Ishikawa (cell line): ENCODE measurements around the gene ITSN2.

ENCODE experiments used
- CEBPB ChIP-seq: IDR thresholded peaks from 2 replicates; pipeline ENCODE4 v1.6.1; 2012
- CREB1 ChIP-seq: IDR thresholded peaks from 2 replicates; pipeline ENCODE4 v1.6.1; 2012; ENCODE audit warnings: low read depth
- EGR1 ChIP-seq: IDR thresholded peaks from 2 replicates; pipeline ENCODE4 v1.6.1; 2012
- EP300 ChIP-seq: IDR thresholded peaks from 2 replicates; pipeline ENCODE4 v1.6.1; 2012; ENCODE audit warnings: borderline replicate concordance
- FOXM1 ChIP-seq: IDR thresholded peaks from 2 replicates; pipeline ENCODE4 v1.6.1; 2012; ENCODE audit warnings: low read depth, borderline replicate concordance
- MAX ChIP-seq: IDR thresholded peaks from 2 replicates; pipeline ENCODE4 v1.6.1; 2012
- NFIC ChIP-seq: IDR thresholded peaks from 2 replicates; pipeline ENCODE4 v1.6.1; 2012
- RAD21 ChIP-seq: IDR thresholded peaks from 2 replicates; pipeline ENCODE4 v1.6.1; 2012; ENCODE audit warnings: low read depth
- TAF1 ChIP-seq: IDR thresholded peaks from 2 replicates; pipeline ENCODE4 v1.6.1; 2012; ENCODE audit warnings: low read depth, mild to moderate bottlenecking
- TCF12 ChIP-seq: IDR thresholded peaks from 2 replicates; pipeline ENCODE4 v1.6.1; 2012; ENCODE audit warnings: low read depth
- TEAD4 ChIP-seq: IDR thresholded peaks from 2 replicates; pipeline ENCODE4 v1.6.1; 2012
- YY1 ChIP-seq: IDR thresholded peaks from 2 replicates; pipeline ENCODE4 v1.6.1; 2012; ENCODE audit warnings: low read depth
- ZBTB7A ChIP-seq: IDR thresholded peaks from 2 replicates; pipeline ENCODE4 v1.6.1; 2012; ENCODE audit warnings: low read depth
- TF ChIP-seq, protein P1 (sequence below): IDR thresholded peaks from 2 replicates; pipeline ENCODE4 v1.6.1; 2012; ENCODE audit warnings: low read depth, mild to moderate bottlenecking
- TF ChIP-seq, protein P2 (sequence below): IDR thresholded peaks from 2 replicates; pipeline ENCODE4 v1.6.1; 2012

Gene ITSN2

DNA sequence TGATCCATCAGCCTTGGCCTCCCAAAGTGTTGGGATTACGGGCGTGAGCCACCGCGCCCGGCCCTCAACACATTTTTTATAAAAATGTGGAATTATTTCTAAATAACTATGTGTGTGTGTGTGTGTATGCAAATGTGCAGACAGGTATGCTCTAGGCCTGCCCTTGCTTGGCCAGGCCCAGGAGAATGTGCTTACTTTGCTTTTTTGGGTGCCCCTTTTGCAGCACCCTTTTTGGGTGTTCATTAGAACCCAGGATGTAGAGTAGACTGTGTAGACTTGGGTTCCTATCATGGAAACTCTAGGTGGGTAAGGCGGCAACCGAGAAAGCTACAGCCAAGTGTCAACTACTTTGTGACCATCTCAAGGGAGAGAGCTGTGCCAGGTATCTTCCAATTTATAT is 11.7 kb upstream of the ITSN2 start:
- TF ChIP-seq CREB1 (no peak), TAF1 (no peak), TEAD4 (no peak), TCF12 (no peak), EP300 (no peak)

DNA sequence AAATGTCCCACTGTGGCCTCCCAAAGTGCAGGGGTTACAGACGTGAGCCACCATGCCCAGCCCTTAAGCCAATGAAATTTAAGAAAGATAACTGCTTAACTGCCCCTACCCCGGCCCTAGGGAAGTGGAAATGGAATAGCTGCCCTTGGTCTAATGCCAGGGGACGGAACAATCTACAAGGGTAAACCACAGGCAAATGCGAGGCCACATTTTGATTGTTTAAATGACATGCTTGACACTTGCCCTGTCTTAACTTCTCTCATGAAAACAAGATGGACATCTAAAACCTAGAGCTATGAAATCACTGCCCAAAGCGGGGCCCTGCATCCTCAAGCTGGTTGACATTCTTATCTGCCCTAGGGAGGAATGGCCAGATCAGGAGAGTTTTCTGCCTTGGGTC is 5.5 kb upstream of the ITSN2 start:
- TF ChIP-seq RAD21 (no peak), NFIC (no peak), FOXM1 (no peak)
- TF ChIP-seq, protein P1, sequence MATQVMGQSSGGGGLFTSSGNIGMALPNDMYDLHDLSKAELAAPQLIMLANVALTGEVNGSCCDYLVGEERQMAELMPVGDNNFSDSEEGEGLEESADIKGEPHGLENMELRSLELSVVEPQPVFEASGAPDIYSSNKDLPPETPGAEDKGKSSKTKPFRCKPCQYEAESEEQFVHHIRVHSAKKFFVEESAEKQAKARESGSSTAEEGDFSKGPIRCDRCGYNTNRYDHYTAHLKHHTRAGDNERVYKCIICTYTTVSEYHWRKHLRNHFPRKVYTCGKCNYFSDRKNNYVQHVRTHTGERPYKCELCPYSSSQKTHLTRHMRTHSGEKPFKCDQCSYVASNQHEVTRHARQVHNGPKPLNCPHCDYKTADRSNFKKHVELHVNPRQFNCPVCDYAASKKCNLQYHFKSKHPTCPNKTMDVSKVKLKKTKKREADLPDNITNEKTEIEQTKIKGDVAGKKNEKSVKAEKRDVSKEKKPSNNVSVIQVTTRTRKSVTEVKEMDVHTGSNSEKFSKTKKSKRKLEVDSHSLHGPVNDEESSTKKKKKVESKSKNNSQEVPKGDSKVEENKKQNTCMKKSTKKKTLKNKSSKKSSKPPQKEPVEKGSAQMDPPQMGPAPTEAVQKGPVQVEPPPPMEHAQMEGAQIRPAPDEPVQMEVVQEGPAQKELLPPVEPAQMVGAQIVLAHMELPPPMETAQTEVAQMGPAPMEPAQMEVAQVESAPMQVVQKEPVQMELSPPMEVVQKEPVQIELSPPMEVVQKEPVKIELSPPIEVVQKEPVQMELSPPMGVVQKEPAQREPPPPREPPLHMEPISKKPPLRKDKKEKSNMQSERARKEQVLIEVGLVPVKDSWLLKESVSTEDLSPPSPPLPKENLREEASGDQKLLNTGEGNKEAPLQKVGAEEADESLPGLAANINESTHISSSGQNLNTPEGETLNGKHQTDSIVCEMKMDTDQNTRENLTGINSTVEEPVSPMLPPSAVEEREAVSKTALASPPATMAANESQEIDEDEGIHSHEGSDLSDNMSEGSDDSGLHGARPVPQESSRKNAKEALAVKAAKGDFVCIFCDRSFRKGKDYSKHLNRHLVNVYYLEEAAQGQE: no peak

DNA sequence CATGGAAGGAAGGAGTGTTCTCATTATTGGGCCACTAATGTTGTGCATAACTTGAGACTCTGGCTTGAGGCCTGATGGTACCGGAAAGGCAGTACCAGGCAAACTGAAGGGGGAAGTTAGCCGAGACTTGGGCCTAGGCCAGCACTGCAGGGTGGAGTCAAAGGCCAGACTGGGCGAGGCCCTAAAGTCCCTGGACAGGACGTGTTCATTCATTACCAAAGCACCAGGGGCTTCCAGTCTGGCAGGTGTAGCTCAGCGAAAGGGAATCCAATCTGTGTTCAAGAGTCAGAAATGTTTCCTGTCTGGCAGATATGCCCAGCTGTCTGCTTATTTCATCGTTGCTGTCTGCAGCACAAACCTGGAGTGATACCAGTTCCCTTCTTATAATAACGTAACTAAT is 4.7 kb upstream of the ITSN2 start:
- TF ChIP-seq ZBTB7A (no peak), CEBPB (no peak), CREB1 (no peak), RAD21 (no peak), TEAD4 (peak; percentile 26; the same call in 1 of the 2 replicates), YY1 (peak; percentile 26; the same call in 1 of the 2 replicates), FOXM1 (no peak), NFIC (peak; percentile 86), TAF1 (no peak), TCF12 (peak; percentile 71; the same call in 1 of the 2 replicates), EP300 (peak; percentile 37; the same call in 1 of the 2 replicates), MAX (peak; percentile 34; the same call in 1 of the 2 replicates)

- TF ChIP-seq FOXM1 (no peak), CEBPB (no peak), MAX (no peak), TEAD4 (no peak), ZBTB7A (no peak), TAF1 (no peak), TCF12 (no peak), EGR1 (no peak), RAD21 (no peak), NFIC (no peak), EP300 (no peak)
- TF ChIP-seq, protein P1: no peak
- TF ChIP-seq, protein P2, sequence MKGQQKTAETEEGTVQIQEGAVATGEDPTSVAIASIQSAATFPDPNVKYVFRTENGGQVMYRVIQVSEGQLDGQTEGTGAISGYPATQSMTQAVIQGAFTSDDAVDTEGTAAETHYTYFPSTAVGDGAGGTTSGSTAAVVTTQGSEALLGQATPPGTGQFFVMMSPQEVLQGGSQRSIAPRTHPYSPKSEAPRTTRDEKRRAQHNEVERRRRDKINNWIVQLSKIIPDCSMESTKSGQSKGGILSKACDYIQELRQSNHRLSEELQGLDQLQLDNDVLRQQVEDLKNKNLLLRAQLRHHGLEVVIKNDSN: no peak
These were observed 3.0 kb upstream of the ITSN2 start for GRCh38 chr2:24363301-24363700.

- TF ChIP-seq, protein P1: no peak
- TF ChIP-seq NFIC (no peak), ZBTB7A (no peak), CREB1 (no peak), EGR1 (no peak), TCF12 (no peak), RAD21 (no peak), FOXM1 (no peak), EP300 (no peak), MAX (no peak), YY1 (no peak), TEAD4 (no peak), TAF1 (no peak), CEBPB (no peak)
- TF ChIP-seq, protein P2: no peak
These were observed 1.9 kb upstream of the ITSN2 start for GRCh38 chr2:24362253-24362652.
